ENCODE results near the gene CEACAM18.
"Not testable (repeated sequence)": the region's sequence is repeated elsewhere in the genome, so short reads cannot be mapped to it uniquely, and the experiment has no call there.

The CEACAM18 gene

GRCh38 chr19:51493776-51494175, 15.4 kb downstream of the CEACAM18 start:
- DNase-seq (ENCODE audit: low spot score): no peak

GRCh38 chr19:51497666-51498065, 19.3 kb downstream of the CEACAM18 start:
- DNase-seq (ENCODE audit: low spot score): no peak

GRCh38 chr19:51500931-51501330, 22.6 kb downstream of the CEACAM18 start:
- DNase-seq (ENCODE audit: low spot score): not testable (repeated sequence)

DNA sequence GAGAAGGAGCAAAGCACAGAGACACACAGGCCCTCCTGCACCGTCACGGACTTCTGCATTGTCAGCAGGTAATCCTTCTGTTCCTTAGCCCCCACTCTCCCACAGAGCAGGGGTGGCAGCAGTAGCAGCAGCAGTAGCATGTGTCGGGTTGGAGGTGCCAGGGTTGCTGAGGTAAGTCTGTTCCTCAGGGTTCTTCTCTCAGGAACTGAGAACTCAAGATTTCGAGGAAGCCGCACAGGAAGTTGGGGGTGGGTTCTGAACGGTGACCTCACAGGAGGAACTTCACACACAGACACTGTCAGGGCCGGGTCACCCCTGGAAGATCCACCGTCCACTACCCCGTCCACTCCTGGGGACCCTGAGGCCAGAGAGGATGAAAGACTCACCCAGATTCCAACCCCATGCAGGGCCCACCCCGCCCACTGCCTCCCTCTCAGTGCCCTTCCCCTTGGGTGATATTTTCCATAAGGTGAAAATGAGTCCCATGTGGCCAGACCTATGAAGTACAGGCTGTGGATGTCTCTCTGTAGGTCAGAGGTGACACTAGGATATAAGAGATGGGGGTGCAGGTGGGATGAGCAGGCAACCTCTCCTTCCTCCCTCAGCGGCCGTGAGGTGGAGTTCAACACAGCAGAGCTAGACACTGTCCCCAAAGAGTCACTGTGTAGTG, 23.4 kb downstream of the CEACAM18 start, which contains the start of gene SIGLEC12:
TSS of gene SIGLEC12 (minus strand) at position 207 of the 670 bp plus-strand sequence. CDS start at position 140, 67 bp downstream.
- DNase-seq (ENCODE audit: low spot score): peak; percentile 38

- no peak for DNase-seq (ENCODE audit: low spot score)
These were observed 25.0 kb downstream of the CEACAM18 start for GRCh38 chr19:51503286-51503817.

GRCh38 chr19:51503896-51504295, 25.6 kb downstream of the CEACAM18 start:
- no peak for DNase-seq (ENCODE audit: low spot score)

- DNase-seq (ENCODE audit: low spot score): no peak
These were observed 27.6 kb downstream of the CEACAM18 start for GRCh38 chr19:51505904-51506303.

DNA sequence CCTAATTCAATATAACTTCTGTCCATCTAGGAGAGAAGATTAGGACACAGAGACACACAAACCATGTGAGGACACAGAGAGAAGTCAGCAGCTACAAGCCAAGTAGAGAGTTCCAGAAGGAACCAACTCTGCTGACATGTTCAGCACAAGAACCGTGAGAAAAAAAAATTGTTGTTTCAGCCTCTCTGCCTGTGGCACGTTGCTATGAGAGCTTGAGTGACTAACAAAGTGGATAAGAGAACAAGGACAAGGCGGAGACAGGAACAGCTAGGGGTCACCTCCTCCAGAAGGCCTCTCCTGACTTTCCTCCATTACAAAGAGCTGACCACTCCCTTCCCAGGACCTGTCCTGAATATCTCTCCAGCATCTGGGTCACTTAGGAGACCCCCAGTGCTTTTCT, 28.9 kb downstream of the CEACAM18 start:
- DNase-seq (ENCODE audit: low spot score): no peak

- no peak for DNase-seq (ENCODE audit: low spot score)
These were observed 29.3 kb downstream of the CEACAM18 start for GRCh38 chr19:51507640-51508058.

- DNase-seq (ENCODE audit: low spot score): no peak
These were observed 29.9 kb downstream of the CEACAM18 start for GRCh38 chr19:51508059-51508733.

DNA sequence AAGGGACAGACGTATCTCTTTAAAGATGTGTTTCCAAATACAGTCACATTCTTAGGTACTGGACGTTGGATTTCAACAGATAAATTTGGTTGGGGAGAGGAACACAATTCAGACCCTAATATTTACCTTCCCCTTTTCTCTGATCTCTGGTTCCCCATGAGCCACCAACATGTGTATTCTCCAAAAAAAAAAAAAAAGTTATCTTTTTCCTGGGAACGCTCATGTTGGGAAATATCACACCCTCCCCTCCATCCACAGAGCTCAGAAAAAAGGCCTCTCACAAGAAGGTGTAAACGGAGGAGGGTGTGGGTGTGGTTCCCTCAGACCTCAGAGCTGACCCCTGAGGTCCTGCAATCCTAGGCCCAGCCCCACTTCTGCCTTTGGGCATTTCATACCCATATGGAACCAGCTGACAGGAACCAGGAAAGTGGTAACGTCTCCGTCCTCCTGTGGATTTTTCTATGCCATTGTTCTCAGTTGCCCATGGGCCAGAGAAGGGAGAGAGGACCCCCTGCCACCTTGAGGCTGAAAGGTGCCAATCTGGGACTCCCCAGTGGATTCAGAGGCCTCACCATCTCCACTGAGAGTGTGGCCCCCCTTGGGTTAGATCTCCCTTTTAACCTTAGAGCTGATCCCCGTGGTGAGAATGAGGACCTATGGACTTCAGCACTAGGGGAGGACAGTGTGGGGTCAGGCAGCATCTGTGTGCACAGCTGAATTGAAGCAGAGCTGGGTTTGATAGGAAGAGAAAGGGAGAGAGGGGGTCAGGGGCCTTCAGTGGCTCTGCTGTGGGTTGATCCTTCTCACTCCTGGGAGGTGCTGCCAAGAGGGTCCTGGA, 31.7 kb downstream of the CEACAM18 start:
- DNase-seq (ENCODE audit: low spot score): no peak

GRCh38 chr19:51511353-51511752, 33.0 kb downstream of the CEACAM18 start:
- DNase-seq (ENCODE audit: low spot score): no peak

GRCh38 chr19:51513968-51514367, 35.6 kb downstream of the CEACAM18 start:
- DNase-seq (ENCODE audit: low spot score): no peak

DNA sequence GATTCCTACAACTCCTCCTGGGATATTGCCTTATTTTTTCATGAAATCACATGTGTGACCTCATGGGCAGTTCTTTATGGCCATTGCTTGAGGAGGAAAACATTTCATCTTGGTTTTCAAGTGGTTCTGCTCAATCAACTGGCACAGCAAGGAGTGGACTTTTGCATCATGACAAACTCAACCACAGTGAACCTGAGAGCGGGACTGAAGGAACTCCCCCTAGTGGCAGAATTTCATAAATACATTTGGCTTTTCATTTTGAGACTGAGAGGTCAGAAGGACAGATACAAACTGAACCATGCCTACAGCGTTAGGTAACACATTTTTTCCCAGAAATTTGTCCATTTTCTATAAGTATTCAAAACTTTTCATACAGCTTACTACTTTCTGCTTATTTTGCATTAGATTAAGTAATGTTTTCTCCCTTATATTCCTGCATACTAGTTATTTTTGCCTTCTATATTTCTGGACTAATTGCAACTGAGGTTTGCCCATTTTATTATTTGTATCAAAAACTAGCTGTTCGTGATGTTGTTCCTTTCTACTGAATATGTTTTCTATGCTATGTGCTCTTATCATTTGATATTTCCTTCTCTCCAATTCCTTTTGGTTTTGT, 36.6 kb downstream of the CEACAM18 start:
- peak; percentile 49 for DNase-seq (ENCODE audit: low spot score)

DNA sequence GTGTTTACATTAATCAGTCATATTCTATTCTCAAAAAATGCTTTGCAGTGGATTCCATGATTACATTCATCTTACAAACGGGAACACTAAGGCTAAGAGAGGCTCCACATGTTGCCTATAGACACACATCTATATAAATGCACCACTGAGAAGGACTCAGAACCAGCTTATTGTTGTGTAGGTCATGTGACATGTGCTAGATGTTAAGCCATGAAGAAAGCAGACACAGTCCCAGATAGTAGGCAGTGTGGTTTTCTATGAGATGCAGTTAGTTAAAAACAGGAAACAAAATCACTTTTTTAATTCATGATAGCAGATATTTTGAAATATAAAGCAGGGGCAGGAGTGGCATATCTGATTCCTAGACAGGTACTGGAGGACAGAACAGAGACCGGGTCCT, 42.4 kb downstream of the CEACAM18 start:
- no peak for DNase-seq (ENCODE audit: low spot score)

DNA sequence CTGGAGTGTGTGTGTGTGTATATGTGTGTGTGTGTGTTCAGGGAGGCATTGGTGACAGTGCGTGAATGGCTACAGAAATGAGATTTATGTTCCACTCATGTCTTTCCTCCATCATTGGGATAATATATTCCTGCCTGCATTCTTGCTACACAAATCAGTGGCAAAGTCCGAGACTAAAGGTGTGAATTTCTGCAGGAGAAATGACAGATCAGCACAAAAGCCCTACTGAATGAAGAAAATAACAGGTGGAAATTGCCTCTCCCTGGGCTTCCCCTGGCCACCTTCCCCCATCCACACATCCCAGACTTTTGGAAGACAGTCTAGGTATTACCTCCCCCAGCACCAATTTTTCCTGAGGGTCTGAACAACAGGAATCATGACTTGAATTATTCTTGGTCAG, 43.0 kb downstream of the CEACAM18 start:
- no peak for DNase-seq (ENCODE audit: low spot score)

DNA sequence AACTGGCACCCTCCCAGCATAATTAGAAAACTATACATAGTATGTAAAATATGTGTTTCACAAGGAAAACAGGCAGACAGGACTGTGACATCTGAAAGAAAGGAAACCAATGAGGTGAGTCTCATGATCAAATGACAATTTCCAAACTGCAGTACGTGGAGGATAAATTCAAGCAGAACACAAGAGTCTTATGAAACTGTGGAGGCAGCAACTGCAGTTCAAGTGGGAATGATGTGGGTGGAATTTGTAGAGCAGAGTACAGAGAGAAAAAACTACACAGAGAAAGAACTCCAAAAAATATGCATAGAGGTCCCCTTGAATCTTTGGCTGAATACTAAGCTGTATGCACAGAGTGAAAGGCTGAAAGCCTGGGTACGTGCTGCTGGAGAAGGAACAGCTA, 43.4 kb downstream of the CEACAM18 start:
- DNase-seq (ENCODE audit: low spot score): no peak

GRCh38 chr19:51524666-51525264, 46.4 kb downstream of the CEACAM18 start:
- DNase-seq (ENCODE audit: low spot score): no peak

- no peak for DNase-seq (ENCODE audit: low spot score)
These were observed 47.3 kb downstream of the CEACAM18 start for GRCh38 chr19:51525651-51526050.

DNA sequence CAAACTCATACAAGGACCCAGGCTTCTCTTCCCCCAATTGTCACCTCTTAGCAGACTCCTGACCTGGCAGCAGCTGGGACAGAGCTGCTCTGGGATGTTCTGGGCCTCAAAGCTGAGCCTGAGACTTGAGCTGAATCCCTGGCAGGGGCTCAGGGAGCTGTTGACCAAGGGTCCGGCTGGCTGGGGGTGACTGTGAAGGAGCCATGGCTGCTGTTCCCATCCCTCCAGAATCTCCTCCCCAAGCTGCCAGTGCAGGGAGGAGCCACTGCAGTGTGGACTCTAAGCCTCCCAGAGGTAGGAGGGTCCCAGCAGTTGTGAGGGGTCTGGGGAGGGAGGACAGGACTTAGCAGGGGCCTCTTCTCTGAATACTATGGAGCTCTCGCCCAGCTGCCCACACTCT, 51.0 kb downstream of the CEACAM18 start:
- no peak for DNase-seq (ENCODE audit: low spot score)

- no peak for DNase-seq (ENCODE audit: low spot score)
These were observed 52.3 kb downstream of the CEACAM18 start for GRCh38 chr19:51530616-51531015.
